Upper lobe of right lung (tissue), 1 donor: ENCODE measurements around the gene ZNF791. TPM values are rescaled to one million over a fixed set of nuclear protein-coding genes. Genes with fewer than 3 reads are reported as not detected.
"Not testable (repeated sequence)": the region's sequence is repeated elsewhere in the genome, so short reads cannot be mapped to it uniquely, and the experiment has no call there.

Experiments used
- ATAC-seq: fragments of 200-7000 bp; cut with Tn5 transposase; one replicate; pipeline ENCODE4 v1.9.1; 2020; ENCODE audit warnings: mild to moderate bottlenecking, moderate library complexity
- DNase-seq: peaks from one replicate; pipeline ENCODE4 v3.0.0-alpha.2; 2020
- H3K27ac ChIP-seq: fragments of 200-600 bp; one replicate; pipeline ENCODE4 v1.8.0; 2022
- H3K27me3 ChIP-seq: fragments of 200-600 bp; one replicate; pipeline ENCODE4 v1.8.0; 2022; ENCODE audit warnings: mild to moderate bottlenecking
- H3K36me3 ChIP-seq: fragments of 200-600 bp; one replicate; pipeline ENCODE4 v1.8.0; 2022
- H3K4me1 ChIP-seq: fragments of 200-600 bp; one replicate; pipeline ENCODE4 v1.8.0; 2022
- H3K4me3 ChIP-seq: fragments of 200-600 bp; one replicate; pipeline ENCODE4 v1.8.0; 2022; ENCODE audit warnings: mild to moderate bottlenecking
- H3K9me3 ChIP-seq: fragments of 200-600 bp; one replicate; pipeline ENCODE4 v1.8.0; 2022
- intact Hi-C: fragments of 100-400 bp; cut with DNase I; formaldehyde crosslinking; loops from one replicate; pipeline ENCODE4 v1.11.0; 2022
- total RNA-seq: library from RNA; stranded (reverse); fragmentation: NEBNext Ultra II Directional; extraction: Animal tissue kit (Norgen Biotek cat#: 25700); gene quantifications from one replicate; pipeline ENCODE4 v1.2.1, GENCODE V29; 2021
- TF ChIP-seq, protein P1 (sequence below): fragments of 200-600 bp; IDR thresholded peaks from one replicate; pipeline ENCODE4 v1.8.0; 2022; ENCODE audit warnings: antibody characterized with exemption
- donor health status: DM: no; HTN: yes; CAD: no; lungs with severe emphysema.

Gene ZNF791
- total RNA-seq, 1 donor from 2014 or later = 29.7 TPM

GRCh38 chr19:12676384-12676792 lies 65.7 kb downstream of the ZNF791 start:
- DNase-seq = peak; percentile 90
- TF ChIP-seq, protein P1, sequence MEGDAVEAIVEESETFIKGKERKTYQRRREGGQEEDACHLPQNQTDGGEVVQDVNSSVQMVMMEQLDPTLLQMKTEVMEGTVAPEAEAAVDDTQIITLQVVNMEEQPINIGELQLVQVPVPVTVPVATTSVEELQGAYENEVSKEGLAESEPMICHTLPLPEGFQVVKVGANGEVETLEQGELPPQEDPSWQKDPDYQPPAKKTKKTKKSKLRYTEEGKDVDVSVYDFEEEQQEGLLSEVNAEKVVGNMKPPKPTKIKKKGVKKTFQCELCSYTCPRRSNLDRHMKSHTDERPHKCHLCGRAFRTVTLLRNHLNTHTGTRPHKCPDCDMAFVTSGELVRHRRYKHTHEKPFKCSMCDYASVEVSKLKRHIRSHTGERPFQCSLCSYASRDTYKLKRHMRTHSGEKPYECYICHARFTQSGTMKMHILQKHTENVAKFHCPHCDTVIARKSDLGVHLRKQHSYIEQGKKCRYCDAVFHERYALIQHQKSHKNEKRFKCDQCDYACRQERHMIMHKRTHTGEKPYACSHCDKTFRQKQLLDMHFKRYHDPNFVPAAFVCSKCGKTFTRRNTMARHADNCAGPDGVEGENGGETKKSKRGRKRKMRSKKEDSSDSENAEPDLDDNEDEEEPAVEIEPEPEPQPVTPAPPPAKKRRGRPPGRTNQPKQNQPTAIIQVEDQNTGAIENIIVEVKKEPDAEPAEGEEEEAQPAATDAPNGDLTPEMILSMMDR = peak; percentile 86
- peak; percentile 81 for ATAC-seq
- Histone ChIP-seq H3K27ac (no peak overlapping the region), H3K9me3 (no peaks in the 10 kb centered on the region), H3K36me3 (peaks cover 78% of the 10 kb centered on the region), H3K4me1 (peaks cover 10% of the 10 kb centered on the region), H3K4me3 (no peak overlapping the region), H3K27me3 (no peaks in the 10 kb centered on the region)
- intact Hi-C loops = loop anchor here (10.0 kb wide), 1 partner anchor 112 kb away; no protein-coding TSS in a partner anchor

- Histone ChIP-seq H3K27me3 (no peaks in the 10 kb centered on the region), H3K4me3 (no peak overlapping the region), H3K27ac (no peak overlapping the region), H3K9me3 (no peaks in the 10 kb centered on the region), H3K4me1 (peaks cover 5% of the 10 kb centered on the region), H3K36me3 (peaks cover 78% of the 10 kb centered on the region)
- no peak for DNase-seq
- ATAC-seq = no peak
- TF ChIP-seq, protein P1 = no peak
- intact Hi-C loops = loop anchor here (10.0 kb wide), 1 partner anchor 112 kb away; no protein-coding TSS in a partner anchor
Measured at GRCh38 chr19:12676928-12677327, 66.2 kb downstream of the ZNF791 start.

DNA sequence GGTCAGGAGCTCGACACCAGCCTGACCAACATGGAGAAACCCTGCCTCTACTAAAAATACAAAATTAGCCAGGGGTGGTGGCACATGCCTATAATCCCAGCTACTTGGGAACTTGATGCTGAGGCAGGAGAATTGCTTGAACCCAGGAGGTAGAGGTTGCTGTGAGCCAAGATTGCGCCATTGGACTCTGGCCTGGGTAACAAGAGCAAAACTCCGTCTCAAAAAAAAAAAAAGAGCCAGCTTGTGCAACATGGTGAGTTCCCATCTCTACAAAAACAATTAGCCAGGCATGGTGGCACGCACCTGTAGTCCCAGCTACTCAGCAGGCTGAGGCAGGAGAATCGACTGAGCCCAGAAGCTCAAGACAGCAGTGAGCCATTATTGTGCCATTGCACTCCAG lies 67.3 kb downstream of the ZNF791 start:
- not testable (repeated sequence) for H3K27me3 ChIP-seq, ATAC-seq, H3K4me1 ChIP-seq, H3K27ac ChIP-seq, H3K4me3 ChIP-seq, H3K9me3 ChIP-seq, DNase-seq
- intact Hi-C loops = loop anchor here (10.0 kb wide), 1 partner anchor 113 kb away; no protein-coding TSS in a partner anchor
- peaks cover 69% of the 10 kb centered on the region for H3K36me3 ChIP-seq

GRCh38 chr19:12680034-12680433 lies 69.3 kb downstream of the ZNF791 start:
- H3K4me3 ChIP-seq = no peak overlapping the region
- H3K36me3 ChIP-seq = peaks cover 49% of the 10 kb centered on the region
- no peaks in the 10 kb centered on the region for H3K9me3 ChIP-seq
- no peak overlapping the region for H3K27ac ChIP-seq
- intact Hi-C loops = no loop called here
- no peak for DNase-seq
- H3K27me3 ChIP-seq = no peaks in the 10 kb centered on the region
- TF ChIP-seq, protein P1 = no peak
- no peak for ATAC-seq
- H3K4me1 ChIP-seq = peaks cover 8% of the 10 kb centered on the region

DNA sequence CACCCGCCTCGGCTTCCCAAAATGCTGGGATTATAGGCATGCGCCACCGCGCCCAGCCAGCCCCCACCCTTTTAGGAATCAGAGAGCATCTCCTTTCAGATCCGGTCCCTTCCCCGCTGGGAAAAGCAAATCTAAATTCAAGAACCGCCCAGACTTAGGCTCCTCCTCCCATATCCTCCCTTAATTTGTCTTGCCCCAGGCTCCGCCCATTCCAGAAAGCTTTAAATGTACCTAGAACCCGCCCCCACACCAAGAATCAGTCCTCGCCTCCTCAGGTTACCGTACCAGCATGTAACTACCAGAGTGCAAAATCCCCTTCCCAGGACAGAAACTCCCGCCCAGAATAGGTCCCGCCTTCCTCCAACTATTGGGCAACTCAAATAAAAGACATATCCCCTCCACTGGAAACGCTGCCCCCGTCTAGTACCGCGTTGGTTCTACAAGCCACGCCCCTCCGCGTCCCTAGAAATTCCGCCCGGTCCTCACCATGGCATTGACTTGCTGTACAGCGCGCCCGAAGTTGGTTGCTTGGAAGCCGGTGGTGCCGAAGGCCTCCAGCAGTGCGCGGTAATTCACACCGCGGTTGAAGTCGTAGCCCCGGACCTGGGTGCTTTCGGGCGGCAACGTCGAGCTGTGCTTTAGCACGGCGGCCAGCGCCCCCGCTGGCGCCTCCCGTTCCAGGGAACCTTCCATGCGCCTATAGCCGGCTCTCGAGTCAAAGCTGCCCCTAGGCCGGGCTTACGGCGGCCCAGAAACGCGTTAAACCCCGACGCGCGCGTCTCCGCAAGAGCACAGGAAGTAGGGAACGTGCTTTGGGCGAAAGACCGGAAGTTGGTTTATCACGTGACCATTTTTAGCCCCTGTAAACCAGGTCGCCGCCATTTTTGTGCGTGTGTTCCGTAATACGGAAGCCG lies 70.6 kb downstream of the ZNF791 start, which contains the start of gene DHPS:
Gene DHPS, minus strand, starts transcription at position 807 of the 914 bp plus-strand sequence. Its CDS starts 114 bp downstream, at position 693.
- Histone ChIP-seq H3K27ac (peak within 1 kb of the TSS; percentile 98), H3K4me3 (peak within 1 kb of the TSS; percentile 91), H3K36me3 (peaks cover 36% of the 10 kb centered on the region), H3K27me3 (no peaks in the 10 kb centered on the region), H3K4me1 (peaks cover 8% of the 10 kb centered on the region), H3K9me3 (no peaks in the 10 kb centered on the region)
- DNase-seq = peak; percentile 92
- TF ChIP-seq, protein P1 = no peak
- intact Hi-C loops = no loop called here
- ATAC-seq = peak; percentile 91

Other genes with a start within 250 kb of the ZNF791 start
- 5.1 TPM for gene ZNF442, start 245.2 kb upstream of the ZNF791 start, total RNA-seq
- gene ZNF799, start 209.6 kb upstream of the ZNF791 start, total RNA-seq = 8.7 TPM
- 3.8 TPM for gene ZNF443, start 169.9 kb upstream of the ZNF791 start, total RNA-seq
- 2.6 TPM for gene ZNF709, start 126.1 kb upstream of the ZNF791 start, total RNA-seq
- 13.7 TPM for gene ZNF564, start 59.4 kb upstream of the ZNF791 start, total RNA-seq
- 12.2 TPM for gene ZNF490, start 107 bp upstream of the ZNF791 start, total RNA-seq
- gene MAN2B1, start 55.8 kb downstream of the ZNF791 start, total RNA-seq = 174 TPM
- 10.9 TPM for gene WDR83, start 55.9 kb downstream of the ZNF791 start, total RNA-seq
- gene DHPS, start 71.0 kb downstream of the ZNF791 start, total RNA-seq = 70.5 TPM
- not detected for gene GNG14, start 77.1 kb downstream of the ZNF791 start, total RNA-seq
- gene FBXW9, start 85.7 kb downstream of the ZNF791 start, total RNA-seq = 4.3 TPM
- 49.0 TPM for gene TNPO2, start 113.0 kb downstream of the ZNF791 start, total RNA-seq
- gene TRIR, start 123.8 kb downstream of the ZNF791 start, total RNA-seq = 144 TPM
- 55.2 TPM for gene GET3, start 126.6 kb downstream of the ZNF791 start, total RNA-seq
- not detected for gene BEST2, start 140.9 kb downstream of the ZNF791 start, total RNA-seq
- 65.3 TPM for gene HOOK2, start 164.6 kb downstream of the ZNF791 start, total RNA-seq
- 174 TPM for gene JUNB, start 180.6 kb downstream of the ZNF791 start, total RNA-seq
- 123 TPM for gene PRDX2, start 190.9 kb downstream of the ZNF791 start, total RNA-seq
- gene THSD8, start 191.1 kb downstream of the ZNF791 start, total RNA-seq = 2.8 TPM
- gene RNASEH2A, start 195.7 kb downstream of the ZNF791 start, total RNA-seq = 7.4 TPM
- not detected for gene RTBDN, start 223.7 kb downstream of the ZNF791 start, total RNA-seq
- not detected for gene MAST1, start 227.6 kb downstream of the ZNF791 start, total RNA-seq